NCI-H2196 treated with DMSO at 0.1 percent for 48 hours (cell line): ENCODE data around the gene KCNH5.
A peak's percentile ranks its signal among the peaks of the same experiment; 100 is the strongest.
"Not testable (repeated sequence)": the region's sequence is repeated elsewhere in the genome, so short reads cannot be mapped to it uniquely, and the experiment has no call there.

Experiments used
- DNase-seq: peaks from one replicate; lab custom pipeline; 2025; ENCODE audit not compliant: unreplicated experiment; lab: John Stamatoyannopoulos, UW

The KCNH5 gene

GRCh38 chr14:62759796-62760195 lies 285.5 kb downstream of the KCNH5 start:
- no peak for DNase-seq

- DNase-seq, result not testable (repeated sequence)
Observed at GRCh38 chr14:62746881-62747280, 298.4 kb downstream of the KCNH5 start.

GRCh38 chr14:62745496-62745895 lies 299.8 kb downstream of the KCNH5 start:
- DNase-seq, result no peak

GRCh38 chr14:62743560-62743959 lies 301.7 kb downstream of the KCNH5 start:
- DNase-seq, result no peak

- no peak for DNase-seq
Observed at GRCh38 chr14:62743118-62743517, 302.1 kb downstream of the KCNH5 start.

GRCh38 chr14:62739647-62740046 lies 305.6 kb downstream of the KCNH5 start:
- DNase-seq, result no peak

- no peak for DNase-seq
Observed at GRCh38 chr14:62736048-62737043, 308.9 kb downstream of the KCNH5 start.

- no peak for DNase-seq
Observed at GRCh38 chr14:62734831-62735230, 310.4 kb downstream of the KCNH5 start.

- DNase-seq, result no peak
Observed at GRCh38 chr14:62722406-62722805, 322.9 kb downstream of the KCNH5 start.

- no peak for DNase-seq
Observed at GRCh38 chr14:62718629-62719028, 326.6 kb downstream of the KCNH5 start.

- DNase-seq, result no peak
Observed at GRCh38 chr14:62711351-62712023, 333.8 kb downstream of the KCNH5 start.

GRCh38 chr14:62710811-62711210 lies 334.4 kb downstream of the KCNH5 start:
- DNase-seq, result no peak

GRCh38 chr14:62709773-62710172 lies 335.5 kb downstream of the KCNH5 start:
- no peak for DNase-seq

- no peak for DNase-seq
Observed at GRCh38 chr14:62706217-62706616, 339.0 kb downstream of the KCNH5 start.

- no peak for DNase-seq
Observed at GRCh38 chr14:62697461-62697860, 347.8 kb downstream of the KCNH5 start.

- no peak for DNase-seq
Observed at GRCh38 chr14:62696929-62697328, 348.3 kb downstream of the KCNH5 start.

- no peak for DNase-seq
Observed at GRCh38 chr14:62696331-62696924, 348.8 kb downstream of the KCNH5 start.

GRCh38 chr14:62694075-62694474 lies 351.2 kb downstream of the KCNH5 start:
- no peak for DNase-seq

- DNase-seq, result no peak
Observed at GRCh38 chr14:62692490-62693106, 352.7 kb downstream of the KCNH5 start.

GRCh38 chr14:62691647-62692489 lies 353.4 kb downstream of the KCNH5 start:
- DNase-seq, result peak; percentile 86
